IMR-90 (cell line): ENCODE measurements around the gene ASCL5. TPM values are rescaled to one million over a fixed set of nuclear protein-coding genes. Genes with fewer than 3 reads are reported as not detected.

Experiments
- ATAC-seq: fragments of 200-7000 bp; cut with Tn5 transposase; 2 replicates; pipeline ENCODE4 v1.9.1; 2020; ENCODE audit warnings: low read depth, mild to moderate bottlenecking, moderate library complexity
- BruUV-seq: library from RNA; stranded (reverse); fragments of 400-500 nt; replicated peaks from 2 replicates; lab custom pipeline; 2021; lab: Mats Ljungman, UMichigan
- CTCF ChIA-PET: fragments of 300-600 bp; formaldehyde crosslinking; extraction: SDS; loops from one replicate; lab custom pipeline; 2021; ENCODE audit warnings: antibody characterized with exemption; lab: Yijun Ruan, JAX
- POLR2A ChIA-PET: fragments of 300-600 bp; sonication (Branson Sonifier 250); formaldehyde crosslinking; loops from one replicate; lab custom pipeline; 2022; ENCODE audit warnings: antibody characterized with exemption; ENCODE audit not compliant: unreplicated experiment; lab: Charles Lee
- DNase-seq: peaks from one replicate; pipeline ENCODE4 v3.0.0; 2013
- H2AFZ ChIP-seq: replicated peaks from 2 replicates; pipeline ENCODE3; 2013; ENCODE audit warnings: low read length, mild to moderate bottlenecking; ENCODE audit not compliant: poor library complexity
- H2AK5ac ChIP-seq: 2 replicates; pipeline ENCODE4 v1.6.1; 2013; ENCODE audit warnings: low read depth, low read length, inconsistent platforms
- H2AK9ac ChIP-seq: replicated peaks from 2 replicates; pipeline ENCODE3; 2013; ENCODE audit warnings: mild to moderate bottlenecking, low read depth, low read length, moderate library complexity; ENCODE audit not compliant: poor library complexity
- H2BK120ac ChIP-seq: 2 replicates; pipeline ENCODE4 v1.6.1; 2013; ENCODE audit warnings: low read depth, low read length, inconsistent platforms
- H2BK15ac ChIP-seq: 3 replicates; pipeline ENCODE4 v1.6.1; 2013; ENCODE audit warnings: low read depth, low read length, inconsistent platforms
- H2BK20ac ChIP-seq: 2 replicates; pipeline ENCODE4 v1.6.1; 2013; ENCODE audit warnings: low read depth, mild to moderate bottlenecking, inconsistent platforms, low read length, moderate library complexity
- H2BK5ac ChIP-seq: 2 replicates; pipeline ENCODE4 v1.6.1; 2013; ENCODE audit warnings: mild to moderate bottlenecking, low read depth, low read length, inconsistent platforms; ENCODE audit not compliant: poor library complexity, severe bottlenecking
- H3K14ac ChIP-seq: replicated peaks from 2 replicates; pipeline ENCODE4 v1.6.1; 2013; ENCODE audit warnings: low read depth, low read length, inconsistent platforms
- H3K18ac ChIP-seq: 2 replicates; pipeline ENCODE4 v1.6.1; 2013; ENCODE audit warnings: low read depth, low read length, control low read depth
- H3K23ac ChIP-seq: 2 replicates; pipeline ENCODE4 v1.6.1; 2013; ENCODE audit warnings: low read depth, low read length, inconsistent platforms
- H3K27ac ChIP-seq: 2 replicates; pipeline ENCODE4 v1.5.1; 2013; ENCODE audit warnings: mild to moderate bottlenecking, control low read depth, low read length; ENCODE audit not compliant: insufficient read depth
- H3K27me3 ChIP-seq: 2 replicates; pipeline ENCODE4 v1.6.1; 2013; ENCODE audit warnings: low read length; ENCODE audit not compliant: control insufficient read depth, insufficient read depth
- H3K36me3 ChIP-seq: 2 replicates; pipeline ENCODE4 v1.6.1; 2013; ENCODE audit warnings: low read length, mixed read lengths; ENCODE audit not compliant: control insufficient read depth, insufficient read depth
- H3K4ac ChIP-seq: 2 replicates; pipeline ENCODE4 v1.6.1; 2013; ENCODE audit warnings: low read depth, low read length, inconsistent platforms
- H3K4me1 ChIP-seq: 2 replicates; pipeline ENCODE4 v1.6.1; 2013; ENCODE audit warnings: low read length, mixed read lengths; ENCODE audit not compliant: control insufficient read depth, insufficient read depth
- H3K4me2 ChIP-seq: 2 replicates; pipeline ENCODE4 v1.6.1; 2013; ENCODE audit warnings: low read depth, mild to moderate bottlenecking, control low read depth, low read length, moderate library complexity
- H3K4me3 ChIP-seq: 2 replicates; pipeline ENCODE4 v1.5.1; 2013; ENCODE audit warnings: low read depth, mild to moderate bottlenecking, control low read depth, low read length, moderate library complexity; ENCODE audit not compliant: insufficient read depth
- H3K56ac ChIP-seq: 2 replicates; pipeline ENCODE4 v1.6.1; 2013; ENCODE audit warnings: low read length, inconsistent platforms; ENCODE audit not compliant: insufficient read depth; ENCODE audit errors: extremely low read depth
- H3K79me1 ChIP-seq, 2 experiments: 2 replicates each; pipeline ENCODE4 v1.6.1; 2013; ENCODE audit warnings: low read length in 2 of 2, inconsistent platforms in 1 of 2, low read depth in 1 of 2
- H3K9ac ChIP-seq: 2 replicates; pipeline ENCODE4 v1.6.1; 2013; ENCODE audit warnings: low read depth, low read length, control low read depth
- H3K9me1 ChIP-seq: 2 replicates; pipeline ENCODE4 v1.6.1; 2013; ENCODE audit warnings: low read length, inconsistent platforms; ENCODE audit not compliant: insufficient read depth
- H3K9me3 ChIP-seq: 2 replicates; pipeline ENCODE4 v1.6.1; 2013; ENCODE audit warnings: low read length; ENCODE audit not compliant: control insufficient read depth, insufficient read depth
- H4K20me1 ChIP-seq: 2 replicates; pipeline ENCODE4 v1.6.1; 2013; ENCODE audit warnings: low read length, inconsistent platforms; ENCODE audit not compliant: insufficient read depth
- H4K5ac ChIP-seq: 2 replicates; pipeline ENCODE4 v1.6.1; 2013; ENCODE audit warnings: mild to moderate bottlenecking, low read depth, low read length, control low read depth
- H4K8ac ChIP-seq, 2 experiments: 2 replicates each; pipeline ENCODE4 v1.6.1; 2013; ENCODE audit warnings: low read depth in 2 of 2, low read length in 2 of 2, control low read depth in 1 of 2, inconsistent platforms in 1 of 2
- H4K91ac ChIP-seq: 2 replicates; pipeline ENCODE4 v1.6.1; 2013; ENCODE audit warnings: low read depth, low read length, inconsistent platforms; ENCODE audit not compliant: insufficient read depth
- BHLHE40 ChIP-seq: fragments of 150-350 bp; IDR thresholded peaks from 2 replicates; pipeline ENCODE4 v1.6.1; 2016; ENCODE audit warnings: mild to moderate bottlenecking, low read depth, low read length
- CEBPB ChIP-seq: IDR thresholded peaks from 2 replicates; pipeline ENCODE4 v1.6.1; 2012; ENCODE audit warnings: low read depth, low read length, improper control_type of control experiment
- CTCF ChIP-seq: conservative IDR thresholded peaks from 2 replicates; pipeline ENCODE4 v1.5.1; 2012; ENCODE audit warnings: mild to moderate bottlenecking, low read depth, low read length, improper control_type of control experiment
- FOS ChIP-seq: fragments of 150-350 bp; IDR thresholded peaks from 2 replicates; pipeline ENCODE4 v1.6.1; 2016; ENCODE audit warnings: low read depth, low read length
- MAFK ChIP-seq: IDR thresholded peaks from 2 replicates; pipeline ENCODE4 v1.6.1; 2012; ENCODE audit warnings: low read depth, low read length, improper control_type of control experiment
- MXI1 ChIP-seq: IDR thresholded peaks from 2 replicates; pipeline ENCODE4 v1.6.1; 2012; ENCODE audit warnings: low read depth, mild to moderate bottlenecking, low read length, moderate library complexity, borderline replicate concordance
- POLR2A ChIP-seq: IDR thresholded peaks from 2 replicates; pipeline ENCODE4 v1.6.1; 2012; ENCODE audit warnings: mild to moderate bottlenecking, low read depth, low read length
- RCOR1 ChIP-seq: IDR thresholded peaks from 2 replicates; pipeline ENCODE4 v1.6.1; 2012; ENCODE audit warnings: mild to moderate bottlenecking, low read length, improper control_type of control experiment; ENCODE audit not compliant: insufficient replicate concordance
- WGBS, 2 experiments: methylation state at CpG; one replicate each; pipeline versions ENCODE4 v1.1.5 to v1.1.7; 2013; ENCODE audit warnings: missing lambda C conversion rate in 2 of 2; ENCODE audit not compliant: insufficient read length in 1 of 2; ENCODE audit errors: extremely low coverage in 2 of 2; 5-methylcytosine and 5-hydroxymethylcytosine counted together
- dilution Hi-C: fragments of 300-500 bp; cut with HindIII; formaldehyde crosslinking; loops from one replicate; pipeline ENCODE4 v1.14.3; 2018; ENCODE audit warnings: low sequenced_read_pairs; ENCODE audit not compliant: unreplicated experiment
- in situ Hi-C: fragments of 300-500 bp; cut with MboI; formaldehyde crosslinking; loops from 3 replicates; pipeline ENCODE4 v1.14.3; 2019; ENCODE audit warnings: low sequenced_read_pairs, inconsistent platforms, mixed read lengths
- intact Hi-C: fragments of 100-400 bp; cut with micrococcal nuclease; formaldehyde crosslinking; loops from 2 replicates; pipeline ENCODE4 v1.10.0; 2022
- polyA plus RNA-seq, 3 experiments: library from polyadenylated mRNA; depleted of rRNA; stranded (reverse); fragments of >200 nt; gene quantifications; 2 replicates each; pipeline ENCODE4 v1.2.3, GENCODE V29; 2012; ENCODE audit warnings: low replicate concordance in 1 of 3
- total RNA-seq: library from RNA; depleted of rRNA; stranded (reverse); fragments of >200 nt; gene quantifications from 2 replicates; pipeline ENCODE4 v1.2.3, GENCODE V29; 2012

The ASCL5 gene
- total and polyA plus RNA-seq, 2 of the 4 experiments (the other 2 are of a cell fraction), result not detected

- in situ Hi-C loops, result no loop called here
These were observed 29.4 kb upstream of the ASCL5 start for GRCh38 chr1:201156346-201156745.

More at GRCh38 chr1:201156346-201156745, 29.4 kb upstream of the ASCL5 start:
- no peak overlapping the region for H3K14ac ChIP-seq
- no peak overlapping the region for H2BK120ac ChIP-seq
- H3K27me3 ChIP-seq, result peaks cover 23% of the 10 kb centered on the region
- H2BK5ac ChIP-seq, result no peak overlapping the region
- H4K20me1 ChIP-seq, result no peaks in the 10 kb centered on the region
- intact Hi-C loops (no loop called here), dilution Hi-C loops (no loop called here)
- ChIA-PET CTCF (no interaction called here), POLR2A (no interaction called here)
- WGBS, 2 experiments, result 79% methylated on average over 3 of the region's 3 CpGs; no CpG with 5 or more reads in 1 of the 2 experiments
- H3K4me2 ChIP-seq, result no peak overlapping the region
- TF ChIP-seq FOS (no peak), MXI1 (no peak), CEBPB (no peak), MAFK (no peak), POLR2A (no peak), RCOR1 (no peak), CTCF (no peak), BHLHE40 (no peak)
- no peak overlapping the region for H3K4ac ChIP-seq
- H4K8ac ChIP-seq, result no peak overlapping the region
- H3K56ac ChIP-seq, result no peak overlapping the region
- ATAC-seq (no peak), DNase-seq (no peak)
- H3K9me1 ChIP-seq, result peaks cover 9% of the 10 kb centered on the region; the same call in 1 of the 2 replicates
- no peak overlapping the region for H4K91ac ChIP-seq
- H2AFZ ChIP-seq, result no peak overlapping the region
- no peak overlapping the region for H3K27ac ChIP-seq
- H3K79me1 ChIP-seq, result peaks cover 15 to 22% of the 10 kb centered on the region in 2 experiments; a peak in 3 of 4 replicates
- H2AK5ac ChIP-seq, result no peak overlapping the region
- no peaks in the 10 kb centered on the region for H3K4me1 ChIP-seq
- no peaks in the 10 kb centered on the region for H3K9me3 ChIP-seq
- no TSS peak for BruUV-seq
- no peak overlapping the region for H3K4me3 ChIP-seq
- peaks cover 6% of the 10 kb centered on the region for H3K36me3 ChIP-seq
- no peak overlapping the region for H3K9ac ChIP-seq
- H4K5ac ChIP-seq, result no peak overlapping the region
- H2AK9ac ChIP-seq, result no peak overlapping the region
- no peak overlapping the region for H3K23ac ChIP-seq
- no peak overlapping the region for H3K18ac ChIP-seq
- no peak overlapping the region for H2BK20ac ChIP-seq
- no peak overlapping the region for H2BK15ac ChIP-seq
